NCI-H1092 (cell line): ENCODE results near the gene MTFR2.
"Not testable (repeated sequence)": the region's sequence is repeated elsewhere in the genome, so short reads cannot be mapped to it uniquely, and the experiment has no call there.

Source experiments
- DNase-seq: peaks from one replicate; lab custom pipeline; 2025; lab: John Stamatoyannopoulos, UW

Gene MTFR2

DNA sequence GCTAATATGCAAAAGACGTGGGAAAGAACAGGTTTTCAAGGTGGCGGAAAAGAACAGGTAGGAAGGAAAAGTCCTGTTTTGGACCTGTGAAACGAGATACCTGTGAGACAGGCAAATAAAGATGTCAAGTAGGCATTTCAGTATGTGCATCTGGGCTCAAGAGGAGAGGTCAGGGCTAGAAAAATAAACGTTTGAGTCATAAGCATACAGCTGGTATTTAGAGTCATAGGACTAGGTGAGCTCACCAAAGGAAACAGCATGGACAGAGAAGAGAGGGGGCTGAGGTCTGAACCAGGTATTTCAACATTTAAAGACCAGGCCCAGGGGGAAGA, 14.9 kb downstream of the MTFR2 start:
- DNase-seq: no peak

DNA sequence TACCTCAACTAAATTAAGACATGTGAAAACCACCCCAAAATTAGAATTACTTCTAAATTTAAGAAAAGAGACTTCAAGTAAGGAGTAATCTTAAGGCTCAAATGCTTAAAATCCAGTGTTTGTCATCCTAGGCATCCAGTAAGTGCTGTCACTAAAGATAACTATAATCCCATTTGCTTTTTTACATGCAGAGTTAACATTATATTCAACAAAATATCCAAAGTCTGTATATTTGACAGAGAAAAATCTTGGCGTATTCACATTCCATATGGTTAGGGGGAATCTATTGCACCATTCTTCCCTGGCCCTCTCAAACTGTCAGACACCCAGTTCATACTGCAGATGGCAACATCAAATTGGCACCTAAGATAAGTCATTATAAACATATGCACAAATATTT, 17.4 kb downstream of the MTFR2 start:
- DNase-seq: no peak

DNA sequence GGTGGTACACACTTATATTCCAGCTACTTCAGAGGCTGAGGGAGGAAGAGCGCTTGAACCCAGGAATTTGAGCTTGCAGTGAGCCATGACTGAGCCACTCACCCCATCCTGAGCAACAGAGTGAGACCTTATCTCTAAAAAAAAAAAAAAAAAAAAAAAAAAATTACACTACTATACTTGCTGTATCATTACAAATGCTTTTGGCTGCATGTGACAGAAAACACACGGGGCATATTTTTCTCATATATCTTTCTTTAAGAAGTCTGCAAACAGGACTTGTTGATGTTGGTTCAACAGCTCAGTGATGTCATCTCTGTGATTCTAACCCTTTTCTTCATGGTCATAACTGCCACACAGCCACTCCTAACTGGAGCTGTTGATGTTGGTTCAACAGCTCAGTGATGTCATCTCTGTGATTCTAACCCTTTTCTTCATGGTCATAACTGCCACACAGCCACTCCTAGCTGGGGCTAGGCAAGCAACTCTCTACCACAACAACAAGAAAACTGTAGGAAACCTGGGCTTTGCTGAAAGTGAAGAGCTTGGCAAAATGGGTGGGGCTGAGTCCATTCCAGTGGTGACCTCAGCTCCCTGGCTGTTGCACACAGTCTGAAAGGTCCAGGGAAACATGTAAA, 19.8 kb downstream of the MTFR2 start:
- DNase-seq: no peak

DNA sequence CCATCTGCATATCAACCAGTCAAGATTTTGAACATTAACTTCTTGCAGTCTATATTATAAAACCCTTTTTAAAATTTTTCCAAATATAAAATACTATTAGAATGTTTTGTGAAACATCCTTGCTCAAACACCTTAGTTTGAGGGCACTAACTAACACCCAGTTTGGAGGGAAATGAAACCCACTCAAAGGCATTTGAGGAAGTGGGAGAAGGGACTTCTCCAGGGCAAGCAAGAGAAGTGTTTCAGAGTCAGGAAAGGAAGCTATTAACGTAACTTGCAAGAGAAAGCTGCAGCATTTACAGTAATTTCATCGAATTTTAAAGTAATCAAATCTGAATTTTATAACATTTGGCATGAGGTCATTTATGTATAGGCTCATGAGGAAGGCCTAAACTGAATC, 21.3 kb downstream of the MTFR2 start:
- DNase-seq: no peak

DNA sequence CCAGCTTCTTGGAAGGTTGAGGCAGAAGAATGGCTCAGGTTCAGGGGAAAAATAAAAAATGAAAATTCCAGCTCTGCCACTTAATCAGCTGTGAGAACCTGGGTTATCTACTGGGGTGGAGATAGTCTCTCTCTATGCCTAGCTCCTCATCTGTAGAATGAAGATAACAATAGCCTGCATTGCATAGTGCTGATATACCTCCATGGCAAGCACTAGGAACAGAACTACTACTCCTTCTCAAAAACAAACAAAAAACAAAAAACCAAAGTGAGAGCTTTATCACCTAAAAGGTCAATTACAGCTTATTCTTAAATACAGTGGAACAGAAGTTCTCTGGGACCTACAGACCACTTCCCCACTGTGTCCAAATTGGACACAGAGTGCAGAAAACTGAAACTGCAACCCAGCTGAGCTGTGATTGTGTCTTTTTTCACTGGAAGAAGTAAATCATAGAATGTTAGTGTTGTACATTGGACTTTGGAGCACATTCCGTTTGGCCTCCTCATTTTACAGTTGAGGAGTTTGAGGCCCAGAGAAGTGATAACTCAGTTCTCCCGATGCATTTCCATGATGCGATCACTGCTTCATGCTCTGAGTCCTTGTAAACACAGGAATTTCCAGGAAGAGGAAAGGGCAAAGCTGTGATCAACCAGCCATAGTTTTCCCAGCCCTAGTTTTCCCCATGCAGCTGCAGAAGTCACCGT, 23.3 kb downstream of the MTFR2 start:
- DNase-seq: no peak

DNA sequence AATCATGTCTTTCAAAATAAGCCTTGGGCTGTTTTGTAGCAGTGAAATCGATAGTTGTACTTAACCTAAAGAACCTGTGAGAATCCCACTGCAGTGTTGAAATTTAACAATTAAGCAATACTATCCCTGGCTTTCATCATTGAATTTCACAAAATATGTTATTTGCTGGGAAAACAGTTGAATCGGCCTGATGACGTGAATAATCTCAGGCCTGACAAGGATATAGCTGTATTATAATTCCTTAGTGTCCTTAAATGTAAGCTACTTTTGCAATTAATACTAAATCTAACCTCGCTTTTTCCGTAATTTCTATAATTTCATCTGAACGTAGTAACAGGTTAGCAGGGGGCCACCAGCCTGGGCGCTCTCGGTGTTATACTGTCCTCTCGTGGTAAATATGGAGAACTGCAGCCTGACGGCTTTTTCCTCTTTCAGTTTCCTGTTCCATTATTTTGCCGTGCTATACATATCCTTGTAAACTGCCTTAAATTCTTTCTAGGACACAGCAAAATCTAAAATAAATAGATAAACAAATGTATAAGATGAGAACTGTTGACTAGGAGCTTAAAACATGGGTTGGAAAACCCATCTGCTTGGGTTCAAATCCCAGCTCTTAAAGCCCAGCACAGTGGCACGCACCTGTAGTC, 24.0 kb downstream of the MTFR2 start:
- peak; percentile 2 for DNase-seq

DNA sequence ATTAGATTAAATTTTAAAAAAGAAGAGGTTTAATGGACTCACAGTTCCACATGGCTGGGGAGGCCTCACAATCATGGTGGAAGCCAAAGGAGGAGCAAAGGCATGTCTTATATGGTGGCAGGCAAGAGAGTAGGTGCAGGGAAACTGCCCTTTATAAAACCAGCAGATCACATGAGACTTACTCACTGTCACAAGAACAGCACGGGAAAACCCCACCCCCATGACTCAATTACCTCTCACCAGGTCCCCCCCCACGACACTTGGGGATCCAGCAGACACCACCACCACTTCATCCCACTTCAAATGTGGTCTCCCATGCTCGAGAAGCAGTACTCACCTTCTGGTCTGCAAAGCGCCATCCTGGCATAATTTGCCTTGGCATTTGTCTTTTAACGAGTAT, 24.6 kb downstream of the MTFR2 start:
- no peak for DNase-seq

DNA sequence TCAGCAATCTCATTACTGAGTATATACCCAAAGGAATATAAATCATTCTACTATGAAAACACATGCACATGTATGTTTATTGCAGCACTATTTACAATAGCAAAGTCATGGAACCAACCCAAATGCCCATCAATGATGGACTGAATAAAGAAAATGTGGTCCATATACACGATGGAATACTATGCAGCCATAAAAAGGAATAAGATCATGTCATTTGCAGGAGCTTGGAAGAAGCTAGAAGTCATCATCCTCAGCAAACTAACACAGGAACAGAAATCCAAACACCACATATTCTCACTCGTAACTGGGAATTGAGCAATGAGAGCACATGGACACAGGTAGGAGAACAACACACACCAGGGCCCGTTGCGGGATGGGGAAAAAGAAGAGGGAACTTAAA, 25.1 kb downstream of the MTFR2 start:
- DNase-seq: not testable (repeated sequence)

DNA sequence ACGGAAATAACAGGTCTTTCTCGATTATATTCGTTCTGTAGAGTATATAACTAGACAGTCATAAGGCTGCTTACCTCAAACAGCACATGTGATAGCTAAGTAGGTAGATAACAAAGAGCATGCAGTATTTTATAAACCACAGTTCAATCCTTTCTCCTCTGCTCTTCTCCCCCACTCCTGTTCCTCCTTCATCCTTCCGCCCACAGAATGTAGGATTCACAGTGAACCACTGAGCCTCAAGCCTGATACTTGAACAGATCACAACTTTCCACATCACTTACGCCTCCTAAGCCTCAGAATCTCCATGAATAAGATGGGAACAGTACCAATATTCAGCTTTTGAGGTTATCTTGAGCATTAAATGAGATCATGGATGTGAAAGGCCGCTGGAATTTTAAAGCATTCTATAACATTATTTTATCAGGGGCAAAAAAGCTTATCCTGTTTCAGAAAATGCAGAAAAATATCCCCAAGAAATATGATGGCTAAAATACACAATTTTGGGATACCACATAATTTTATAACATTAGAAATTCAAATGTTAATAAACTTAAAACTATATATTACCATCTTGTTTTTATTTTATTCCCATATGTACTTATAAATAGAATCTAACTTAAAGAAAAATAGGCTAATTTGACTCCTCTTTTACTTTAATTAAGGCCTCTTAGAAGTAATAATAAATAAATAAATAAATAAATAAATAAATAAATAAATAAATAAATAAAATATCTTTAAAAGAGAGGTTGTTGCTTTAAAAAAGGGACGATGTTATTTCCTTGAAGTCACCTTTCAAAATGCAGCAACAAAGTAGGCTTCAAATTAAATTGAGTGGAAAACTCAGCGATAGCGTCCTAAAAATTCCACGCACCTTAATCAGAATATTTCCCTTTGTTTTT, 33.4 kb downstream of the MTFR2 start:
- DNase-seq: no peak

DNA sequence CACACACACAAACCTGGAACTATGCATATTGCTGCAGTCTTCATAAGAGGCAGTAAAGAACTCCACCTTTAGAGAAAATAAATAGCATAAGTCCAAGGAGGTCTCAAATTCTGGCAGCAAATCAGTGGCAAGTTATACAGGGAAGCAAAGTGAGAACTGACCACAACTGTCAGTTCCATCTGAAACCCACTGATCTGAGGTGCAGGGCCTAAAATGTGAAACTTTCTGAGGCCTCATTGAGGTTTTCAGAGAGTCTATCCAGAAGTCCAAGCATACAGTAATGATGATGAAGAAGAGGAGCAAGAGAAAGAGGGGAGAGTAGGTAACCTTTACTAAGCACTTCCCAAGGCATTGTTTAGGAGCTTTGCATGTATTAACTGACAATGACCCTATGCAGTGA, 36.3 kb downstream of the MTFR2 start:
- DNase-seq: no peak

DNA sequence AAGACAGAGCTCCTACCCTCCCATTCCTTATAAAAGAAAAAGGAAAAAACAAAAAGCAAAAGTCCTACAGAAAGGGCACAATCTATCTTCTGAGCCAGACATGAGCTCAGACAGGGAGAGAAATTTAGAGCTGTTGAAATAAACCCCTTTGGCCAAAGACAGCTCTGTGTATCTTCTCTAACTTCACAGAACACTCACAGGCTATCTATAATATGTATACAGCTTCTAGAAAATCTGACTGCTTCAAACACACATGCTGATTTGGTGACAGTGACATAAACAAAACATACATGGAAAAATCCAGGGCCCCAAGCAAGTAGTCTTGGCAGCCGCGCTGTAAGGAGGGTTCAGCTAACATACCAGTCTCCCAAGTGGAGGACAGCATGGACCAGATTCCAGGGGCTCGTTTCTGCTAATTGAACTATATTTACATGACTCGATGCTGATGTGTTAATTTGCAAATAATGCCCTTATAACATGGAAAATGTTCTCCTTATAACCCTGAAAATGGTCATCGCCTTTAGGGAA, 37.0 kb downstream of the MTFR2 start:
- DNase-seq: no peak

DNA sequence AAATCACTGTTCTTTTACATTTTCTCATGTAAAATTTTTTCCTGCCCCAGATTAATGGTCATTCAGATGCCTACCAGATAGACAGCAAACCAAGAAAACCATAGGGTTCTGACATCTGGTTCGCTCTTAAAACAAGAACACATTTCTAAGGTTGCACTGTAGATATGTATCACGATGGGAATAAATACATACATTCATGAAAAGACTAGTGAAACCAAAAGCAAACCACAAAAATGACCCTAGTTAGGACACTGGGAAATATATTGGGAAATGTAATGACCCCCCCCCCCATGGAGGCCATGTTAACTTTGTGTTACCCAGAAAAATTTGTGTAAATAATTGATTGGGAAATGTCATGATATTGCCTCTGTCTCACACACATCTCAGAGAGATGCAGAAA, 37.5 kb downstream of the MTFR2 start:
- DNase-seq: no peak

DNA sequence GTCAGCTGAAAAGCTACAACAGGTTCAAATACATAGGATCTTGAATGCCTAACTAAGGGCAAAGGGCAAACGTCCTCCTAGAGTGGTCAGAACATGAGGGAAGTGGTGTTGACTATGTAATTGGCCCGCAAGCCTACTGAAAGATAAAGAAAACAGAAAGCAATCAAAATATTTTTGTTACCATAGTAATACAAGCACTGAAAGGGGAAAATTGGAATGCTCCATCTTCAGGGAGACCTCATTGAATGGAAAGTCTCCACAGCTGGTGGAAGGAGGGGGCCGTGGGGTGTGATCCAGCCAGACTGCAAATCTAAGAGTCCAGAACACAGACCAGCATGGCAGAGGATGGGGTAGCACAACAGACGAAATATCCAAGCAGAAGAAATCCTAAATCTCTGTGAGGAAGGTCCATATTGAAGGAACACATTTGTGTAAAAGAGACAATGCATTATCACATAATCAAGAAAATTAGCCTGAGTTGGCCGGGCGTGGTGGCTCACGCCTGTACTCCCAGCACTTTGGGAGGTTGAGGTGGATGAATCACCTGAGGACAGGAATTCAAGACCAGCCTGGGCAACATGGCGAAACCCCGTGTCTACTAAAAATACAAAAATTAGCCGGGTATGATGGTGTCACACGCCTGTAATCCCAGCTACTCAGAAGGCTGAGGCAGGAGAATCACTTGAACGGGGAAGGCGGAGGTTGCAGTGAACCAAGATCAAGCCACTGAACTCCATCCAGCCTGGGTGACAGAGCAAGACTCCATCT, 39.5 kb downstream of the MTFR2 start:
- DNase-seq: no peak

DNA sequence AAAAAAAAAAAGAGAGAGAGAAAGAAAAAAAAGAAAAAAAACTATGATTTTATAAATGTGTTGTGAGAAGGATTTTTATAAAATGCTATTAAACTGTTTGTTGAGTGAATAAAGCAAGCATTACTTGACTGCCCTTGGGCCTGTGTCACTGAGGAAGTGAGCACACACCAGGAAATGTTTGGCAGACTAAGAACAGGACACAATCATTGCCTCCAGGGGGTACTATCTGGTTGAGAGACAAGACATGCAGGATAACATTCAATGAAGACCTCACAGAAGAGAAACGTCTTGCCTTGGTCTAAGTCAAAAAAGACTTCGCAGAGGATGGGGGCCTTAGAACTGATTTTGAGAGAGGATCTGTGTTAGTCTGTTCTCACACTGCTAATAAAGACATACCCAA, 40.6 kb downstream of the MTFR2 start:
- no peak for DNase-seq

DNA sequence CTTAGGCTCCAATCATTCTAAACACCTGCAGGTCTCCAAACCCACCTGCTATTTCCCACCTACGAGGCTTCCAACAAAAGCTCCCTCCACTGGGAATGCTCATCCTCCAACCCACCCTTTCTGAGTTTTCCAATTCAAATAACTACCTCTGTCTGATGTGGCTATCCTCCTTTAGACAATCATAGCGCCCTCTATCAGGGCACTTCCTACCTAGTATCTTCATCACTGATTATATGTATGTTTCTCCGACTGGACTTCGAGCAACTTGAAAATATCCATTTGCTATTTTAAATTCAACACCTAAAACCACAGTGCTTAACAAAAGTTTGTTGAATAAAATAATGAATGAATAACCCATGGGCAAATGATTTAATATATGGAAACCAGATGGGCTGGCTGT, 41.3 kb downstream of the MTFR2 start:
- DNase-seq: no peak

DNA sequence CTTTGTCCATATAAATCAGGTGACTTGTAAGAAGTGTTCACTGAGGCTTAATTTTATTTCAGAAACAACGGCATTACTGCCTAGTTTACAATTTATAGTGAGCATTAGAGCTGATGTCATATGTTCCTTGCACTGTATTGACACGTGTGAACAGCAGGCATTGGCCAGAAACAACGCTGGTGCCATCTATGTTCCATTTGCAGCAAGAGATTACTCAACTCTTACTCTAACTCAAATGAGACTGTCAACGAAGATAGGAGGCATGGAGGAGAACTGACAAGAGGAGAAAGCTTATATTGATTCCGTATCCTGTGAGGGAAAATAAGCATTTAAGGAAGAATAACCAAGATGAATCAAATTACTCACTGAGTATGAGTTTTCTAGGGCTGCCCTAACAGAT, 48.4 kb downstream of the MTFR2 start:
- no peak for DNase-seq

DNA sequence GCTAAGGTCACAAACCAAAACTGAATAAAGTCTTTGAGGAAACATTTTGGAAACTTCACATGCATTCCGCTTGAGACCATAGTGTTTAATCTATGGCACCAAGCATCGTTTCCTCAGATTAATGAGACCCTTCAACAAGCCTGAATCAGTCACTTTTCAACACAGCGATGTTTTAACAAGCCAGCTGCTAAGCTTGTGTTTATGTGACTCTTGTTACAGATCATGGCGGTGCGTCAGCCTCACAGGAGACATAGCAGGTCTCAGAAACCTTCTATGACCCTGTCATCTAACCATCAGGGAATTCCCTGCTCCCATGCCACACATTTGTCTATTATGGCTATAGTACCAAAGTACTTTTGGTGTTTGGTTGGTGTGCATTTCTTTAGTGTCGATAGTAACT, 57.2 kb downstream of the MTFR2 start:
- no peak for DNase-seq

DNA sequence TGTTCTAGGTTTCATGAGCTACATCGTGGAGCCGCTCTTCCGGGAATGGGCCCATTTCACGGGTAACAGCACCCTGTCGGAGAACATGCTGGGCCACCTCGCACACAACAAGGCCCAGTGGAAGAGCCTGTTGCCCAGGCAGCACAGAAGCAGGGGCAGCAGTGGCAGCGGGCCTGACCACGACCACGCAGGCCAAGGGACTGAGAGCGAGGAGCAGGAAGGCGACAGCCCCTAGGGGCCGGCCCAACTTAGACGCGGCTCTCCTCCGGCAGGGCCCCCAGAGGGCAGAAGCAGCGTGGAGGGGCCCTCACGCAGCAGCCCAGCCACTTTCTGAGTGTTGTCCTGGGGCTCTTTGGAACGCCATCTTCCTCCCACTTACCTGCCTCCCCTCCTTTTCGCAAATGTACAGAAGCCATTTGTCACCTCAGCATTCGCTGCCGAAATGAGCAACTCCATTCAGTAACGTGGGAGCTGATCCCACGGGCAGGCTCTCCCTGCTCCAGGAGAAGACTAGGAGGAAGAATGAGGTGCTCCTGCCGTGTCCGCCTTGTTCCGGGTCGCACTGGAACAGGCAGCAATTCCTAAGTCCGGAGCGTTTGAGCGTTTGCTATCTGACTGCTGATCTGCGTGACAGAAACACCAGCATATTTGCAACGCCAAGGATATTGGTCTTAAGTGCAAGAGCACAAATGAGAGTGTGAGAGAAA, 58.4 kb downstream of the MTFR2 start:
- no peak for DNase-seq

DNA sequence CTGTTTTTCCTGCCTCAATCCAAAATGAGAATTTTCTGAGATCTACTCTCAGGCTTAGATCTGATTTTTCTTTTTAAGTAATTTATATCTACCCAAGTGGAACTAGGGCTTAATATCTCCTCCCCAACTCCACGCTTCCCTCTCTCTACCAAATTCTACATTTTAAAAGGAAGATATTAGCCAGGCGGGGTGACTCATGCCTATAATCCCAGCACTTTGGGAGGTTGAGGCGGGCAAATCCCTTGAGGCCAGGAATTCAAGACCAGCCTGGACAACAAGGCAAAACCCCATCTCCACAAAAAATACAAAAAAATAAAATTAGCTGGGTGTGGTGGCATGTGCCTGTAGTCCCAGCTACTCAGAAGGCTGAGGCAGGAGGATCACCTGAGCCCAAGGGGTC, 61.0 kb downstream of the MTFR2 start:
- DNase-seq: no peak

DNA sequence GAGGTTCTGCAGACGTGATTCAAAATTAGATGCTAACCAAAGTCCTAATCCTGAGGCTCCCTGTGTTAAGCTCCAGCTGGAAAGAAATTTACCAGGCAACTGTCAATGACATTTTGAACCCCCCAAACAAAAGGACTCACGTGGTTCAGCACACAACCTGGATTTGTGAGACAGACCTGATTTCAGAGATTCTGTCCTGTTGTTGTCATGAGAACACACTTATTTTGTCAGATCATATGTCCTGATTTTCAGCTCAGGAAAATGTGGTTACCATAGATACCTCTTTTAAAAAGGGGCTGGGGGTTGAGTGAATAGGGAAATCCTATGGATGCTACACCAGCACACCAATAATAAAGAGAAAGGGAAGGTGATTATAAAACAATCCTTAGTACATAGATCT, 61.6 kb downstream of the MTFR2 start:
- no peak for DNase-seq

DNA sequence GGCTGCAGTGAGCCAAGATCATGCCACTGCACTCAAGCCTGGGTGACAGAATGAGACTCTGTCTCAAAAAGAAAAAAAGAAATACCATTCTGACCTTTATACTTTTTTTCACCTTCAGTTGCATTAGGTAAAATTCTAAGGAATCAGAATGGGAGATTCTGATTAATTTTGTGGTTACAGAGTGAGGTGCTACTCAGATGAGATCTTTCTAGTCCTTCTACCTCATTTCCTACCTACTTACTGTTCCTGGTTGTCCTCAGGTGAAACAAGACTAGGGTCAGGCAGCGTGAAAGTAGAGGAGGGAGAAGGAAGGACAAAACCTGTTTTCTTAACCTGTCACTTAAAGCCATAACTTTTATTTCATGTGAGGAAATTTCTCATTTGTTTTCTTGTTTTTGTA, 63.7 kb downstream of the MTFR2 start:
- DNase-seq: no peak
